HFFc6 (cell line): ENCODE data around the gene OXER1. TPM values are rescaled to one million over a fixed set of nuclear protein-coding genes. Genes with fewer than 3 reads are reported as not detected.
A peak's percentile ranks its signal among the peaks of the same experiment; 100 is the strongest.

Experiments used
- DNase-seq: peaks from one replicate; pipeline ENCODE4 v3.0.0-alpha.2; 2018
- H3K27ac Mint-ChIP-seq: 2 replicates; pipeline ENCODE4 v1.8.0; 2020; ENCODE audit warnings: mild to moderate bottlenecking, mixed read lengths
- H3K27me3 Mint-ChIP-seq: 2 replicates; pipeline ENCODE4 v1.8.0; 2021; ENCODE audit warnings: mild to moderate bottlenecking, moderate library complexity, mixed read lengths; ENCODE audit not compliant: insufficient read depth
- H3K36me3 Mint-ChIP-seq: 2 replicates; pipeline ENCODE4 v1.8.0; 2021; ENCODE audit warnings: low read depth, mixed read lengths
- H3K4me1 Mint-ChIP-seq: 2 replicates; pipeline ENCODE4 v1.8.0; 2020; ENCODE audit warnings: low read depth, mixed read lengths
- H3K4me3 Mint-ChIP-seq: 2 replicates; pipeline ENCODE4 v1.8.0; 2020; ENCODE audit warnings: mild to moderate bottlenecking, moderate library complexity, mixed read lengths
- H3K9me3 Mint-ChIP-seq: 2 replicates; pipeline ENCODE4 v1.8.0; 2020; ENCODE audit warnings: mild to moderate bottlenecking, mixed read lengths
- CTCF ChIP-seq: fragments of 200-600 bp; sonication (generic); IDR thresholded peaks from 2 replicates; pipeline ENCODE4 v1.5.0; 2021; ENCODE audit warnings: antibody characterized with exemption, mild to moderate bottlenecking
- total RNA-seq, 6 experiments: library from RNA; stranded (reverse); fragmentation: NEBNext Ultra II Directional; extraction: Animal tissue kit (Norgen Biotek cat#: 25700); gene quantifications; 2 replicates in 1 of 6; 3 replicates in 5 of 6; pipeline ENCODE4 v1.2.3, GENCODE V29; 2021

The OXER1 gene
- total RNA-seq, 6 experiments from 2014 or later = not detected

DNA sequence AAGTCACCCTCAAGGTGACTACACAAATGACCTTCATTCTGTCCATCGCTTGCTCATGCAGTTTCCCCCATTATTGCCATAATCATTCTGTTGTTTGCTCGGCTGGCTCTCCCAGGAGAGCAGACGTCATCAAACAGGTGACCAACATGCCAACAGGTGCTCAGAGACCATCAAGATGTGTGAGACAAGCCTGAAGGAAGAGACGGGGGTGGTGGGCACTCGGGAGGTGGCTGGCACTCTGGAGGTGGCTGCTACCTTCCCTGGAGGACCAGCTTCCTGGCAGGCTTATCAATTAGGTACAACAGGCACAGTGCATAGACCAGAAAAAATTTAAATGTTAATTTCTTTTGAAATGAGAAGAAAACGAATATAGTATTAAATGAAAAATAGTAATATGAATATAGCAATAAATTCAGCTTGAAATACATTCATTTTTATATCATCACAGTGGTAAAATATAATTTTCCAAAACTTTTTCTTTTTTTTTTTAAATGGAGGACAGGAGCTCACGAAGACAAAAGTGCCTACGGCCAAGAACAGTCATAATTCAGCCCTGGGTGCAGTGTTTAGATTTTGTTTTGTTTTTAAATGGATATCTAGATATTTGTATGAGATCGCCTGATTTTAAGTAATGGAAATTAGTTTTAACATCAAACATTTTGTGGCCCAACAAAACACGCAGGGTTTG is 45.3 kb upstream of the OXER1 start:
- peaks cover 18% of the 10 kb centered on the region for H3K4me1 Mint-ChIP-seq
- H3K9me3 Mint-ChIP-seq = peaks cover 6% of the 10 kb centered on the region
- H3K27me3 Mint-ChIP-seq = peaks cover 14% of the 10 kb centered on the region
- TF ChIP-seq CTCF = no peak
- H3K27ac Mint-ChIP-seq = peak overlapping the region; percentile 91
- DNase-seq = no peak
- peaks cover 6% of the 10 kb centered on the region; the same call in 1 of the 2 replicates for H3K36me3 Mint-ChIP-seq
- peak overlapping the region; percentile 90 for H3K4me3 Mint-ChIP-seq

DNA sequence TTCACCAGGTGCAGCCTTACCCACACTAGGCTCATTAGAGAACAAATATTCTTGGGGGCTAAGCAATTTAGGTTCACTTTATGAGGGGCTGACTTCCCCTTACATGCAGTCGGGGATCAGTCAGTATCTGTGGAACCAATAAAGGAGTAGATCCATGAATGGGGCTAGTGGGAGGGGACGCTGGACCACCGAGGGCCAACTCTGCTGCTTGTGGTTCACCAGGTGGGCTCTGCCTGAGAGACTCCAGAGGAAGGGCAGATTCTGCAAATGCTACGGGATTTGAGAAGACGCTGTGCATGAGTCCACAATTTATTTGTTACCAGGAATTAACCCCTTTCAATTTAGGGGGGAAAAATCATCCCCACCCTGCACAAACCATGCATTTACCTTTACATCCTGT is 44.4 kb upstream of the OXER1 start:
- peaks cover 18% of the 10 kb centered on the region for H3K4me1 Mint-ChIP-seq
- no peaks in the 10 kb centered on the region for H3K36me3 Mint-ChIP-seq
- no peaks in the 10 kb centered on the region for H3K9me3 Mint-ChIP-seq
- peak overlapping the region; percentile 53; the same call in 1 of the 2 replicates for H3K4me3 Mint-ChIP-seq
- no peak for TF ChIP-seq CTCF
- H3K27ac Mint-ChIP-seq = no peak overlapping the region
- DNase-seq = no peak
- H3K27me3 Mint-ChIP-seq = peaks cover 19% of the 10 kb centered on the region

GRCh38 chr2:42806786-42807185 is 42.9 kb upstream of the OXER1 start:
- Mint-ChIP-seq H3K36me3 (no peaks in the 10 kb centered on the region), H3K4me3 (no peak overlapping the region), H3K27me3 (peaks cover 23% of the 10 kb centered on the region), H3K27ac (no peak overlapping the region), H3K9me3 (no peaks in the 10 kb centered on the region), H3K4me1 (peaks cover 19% of the 10 kb centered on the region)
- TF ChIP-seq CTCF = no peak
- no peak for DNase-seq

DNA sequence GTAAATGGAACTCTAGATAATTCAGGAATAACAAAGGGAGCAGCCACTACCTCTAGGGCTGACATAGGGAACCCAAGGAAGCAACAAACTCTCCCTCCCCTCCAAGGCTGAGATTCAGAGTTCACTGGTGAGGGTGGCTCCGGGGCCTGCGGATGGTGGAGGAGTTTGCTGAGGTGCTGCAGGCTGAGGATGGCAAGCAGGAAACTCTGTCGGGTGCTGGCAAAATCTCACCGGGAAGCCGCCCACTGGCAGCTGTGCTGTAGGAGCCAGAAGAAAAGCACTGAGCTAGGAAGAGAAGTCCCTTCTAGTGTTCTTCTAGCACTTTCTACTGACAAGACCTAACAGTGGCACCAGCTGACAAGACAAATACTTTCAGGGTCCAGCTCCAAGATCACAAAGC is 41.0 kb upstream of the OXER1 start:
- TF ChIP-seq CTCF = no peak
- H3K4me1 Mint-ChIP-seq = peaks cover 19% of the 10 kb centered on the region
- no peak overlapping the region for H3K27ac Mint-ChIP-seq
- H3K9me3 Mint-ChIP-seq = no peaks in the 10 kb centered on the region
- peaks cover 29% of the 10 kb centered on the region for H3K27me3 Mint-ChIP-seq
- DNase-seq = no peak
- H3K4me3 Mint-ChIP-seq = no peak overlapping the region
- no peaks in the 10 kb centered on the region for H3K36me3 Mint-ChIP-seq

DNA sequence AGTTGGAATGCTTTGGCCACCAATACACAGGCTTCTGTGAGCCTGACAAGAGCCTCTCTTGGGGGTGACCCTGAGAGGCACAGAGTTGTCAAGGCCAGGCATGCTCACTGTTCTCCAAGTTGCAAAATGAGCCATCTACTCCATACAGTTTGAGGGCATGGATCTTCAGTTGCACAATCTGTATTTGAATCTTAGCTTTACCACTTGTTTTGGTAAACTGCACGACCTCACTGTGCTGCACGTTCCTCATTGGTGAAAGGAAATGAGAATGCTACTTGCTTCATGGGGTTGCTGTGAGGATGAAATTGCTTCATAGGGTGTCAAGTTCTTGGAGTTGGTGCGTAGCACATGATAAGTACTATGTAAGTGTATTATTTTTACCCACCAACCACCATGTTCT is 40.4 kb upstream of the OXER1 start:
- Mint-ChIP-seq H3K27me3 (peaks cover 29% of the 10 kb centered on the region), H3K4me3 (no peak overlapping the region)
- no peak for DNase-seq

More for the DNA sequence above, 40.4 kb upstream of the OXER1 start:
- Mint-ChIP-seq H3K27ac (no peak overlapping the region), H3K36me3 (no peaks in the 10 kb centered on the region), H3K4me1 (peaks cover 19% of the 10 kb centered on the region), H3K9me3 (no peaks in the 10 kb centered on the region)
- TF ChIP-seq CTCF = no peak
